Stomach (tissue), 9 donors: Measurements from ENCODE around the gene HS6ST2. TPM values are rescaled to one million over a fixed set of nuclear protein-coding genes. Genes with fewer than 3 reads are reported as not detected.

Source experiments
- DNase-seq, 2 donors: peaks; one replicate each; pipeline versions ENCODE4 v3.0.0 to v3.0.0-alpha.2; 2013 to 2019
- H3K27ac ChIP-seq, 5 donors: fragments of 200-600 bp in 4 of 5; sonication (generic) in 4 of 5; one replicate each; pipeline ENCODE4 v1.5.1; 2013 to 2019; ENCODE audit warnings: mild to moderate bottlenecking in 1 of 5, moderate library complexity in 1 of 5
- H3K27me3 ChIP-seq, 3 donors: fragments of 200-600 bp; sonication (generic); one replicate each; pipeline ENCODE4 v1.5.1; 2017 to 2019; ENCODE audit warnings: mixed run types in 1 of 3
- H3K36me3 ChIP-seq, 4 donors: fragments of 200-600 bp; sonication (generic); 1 replicate in 3 of 4; 2 replicates in 1 of 4; pipeline ENCODE4 v1.5.1; 2016 to 2019
- H3K4me1 ChIP-seq, 4 donors: fragments of 200-600 bp; sonication (generic); one replicate each; pipeline ENCODE4 v1.5.1; 2016 to 2019
- H3K4me3 ChIP-seq, 4 donors: fragments of 200-600 bp; sonication (generic) in 3 of 4; one replicate each; pipeline ENCODE4 v1.5.1; 2016 to 2019; ENCODE audit warnings: mild to moderate bottlenecking in 1 of 4
- H3K9me3 ChIP-seq, 4 donors: fragments of 200-600 bp; sonication (generic); one replicate each; pipeline ENCODE4 v1.5.1; 2016 to 2019
- EP300 ChIP-seq: sonication (generic); formaldehyde crosslinking; IDR thresholded peaks from one replicate; pipeline ENCODE4 v1.6.1; 2017; ENCODE audit warnings: antibody characterized with exemption
- POLR2A ChIP-seq, 4 donors: fragments of 450-650 bp; IDR thresholded peaks; one replicate each; pipeline ENCODE4 v1.6.1; 2016; ENCODE audit warnings: antibody characterized with exemption in 4 of 4, control low read depth in 2 of 4, mild to moderate bottlenecking in 1 of 4, moderate library complexity in 1 of 4
- POLR2AphosphoS5 ChIP-seq, 3 donors: sonication (generic); formaldehyde crosslinking; IDR thresholded peaks; one replicate each; pipeline ENCODE4 v1.6.1; 2016; ENCODE audit warnings: antibody characterized with exemption in 3 of 3
- WGBS, 5 donors: extraction: QIAGEN DNeasy Blood & Tissue Kit in 3 of 5; methylation state at CpG; one replicate each; pipeline versions ENCODE4 v1.1.5 to v1.1.7; 2013 to 2018; 5-methylcytosine and 5-hydroxymethylcytosine counted together
- intact Hi-C: fragments of 100-400 bp; cut with DNase I; formaldehyde crosslinking; loops from one replicate; pipeline ENCODE4 v1.15.1; 2023; ENCODE audit warnings: low total_unique reads
- polyA plus RNA-seq, 3 donors: library from polyadenylated mRNA; stranded (reverse); fragments of 200-250 nt; gene quantifications; one replicate each; pipeline ENCODE4 v1.2.3, GENCODE V29; 2013
- total RNA-seq, 5 donors: library from RNA; depleted of rRNA; stranded (reverse); fragments of >200 nt; gene quantifications; one replicate each; pipeline versions ENCODE4 v1.1.0 to v1.2.3, GENCODE V29; 2014 to 2016
- TF ChIP-seq, protein P1 (sequence below), 7 experiments: fragments of 450-650 bp in 4 of 7; fragments of 200-600 bp in 3 of 7; sonication (generic) in 3 of 7; IDR thresholded peaks; one replicate each; pipeline ENCODE4 v1.5.1; 2016 to 2019; ENCODE audit warnings: antibody characterized with exemption in 7 of 7, control low read depth in 2 of 7, mild to moderate bottlenecking in 1 of 7
- donor health status: healthy with polysubstance abuse.
- donor health status: Bipolar disorder and iron deficiency.
- donor health status: healthy.

HS6ST2 gene
- total and polyA plus RNA-seq, 8 donors, result 0.25 to 4.0 (median 0.89) TPM; not detected in 1

DNA sequence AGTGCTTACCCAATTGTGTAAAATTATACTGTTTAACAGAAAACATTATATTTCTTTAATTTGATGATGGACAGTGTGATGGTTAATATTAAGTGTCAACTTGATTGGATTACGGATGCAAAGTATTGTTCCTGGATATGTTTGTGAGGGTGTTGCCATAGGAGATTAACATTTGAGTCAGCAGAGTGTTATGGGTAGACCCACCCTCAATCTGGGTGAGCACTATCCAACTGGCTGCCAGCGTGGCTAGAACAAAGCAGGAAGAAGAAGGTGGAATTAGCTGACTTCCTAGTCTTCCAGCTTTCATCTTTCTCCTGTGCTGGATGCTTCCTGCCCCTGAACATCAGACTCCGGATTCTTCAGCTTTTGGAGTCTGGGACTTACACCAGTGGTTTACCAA lies 42.1 kb downstream of the HS6ST2 start:
- H3K4me1 ChIP-seq, result no peaks in the 10 kb centered on the region
- intact Hi-C loops, result no loop called here
- no peaks in the 10 kb centered on the region for H3K36me3 ChIP-seq
- H3K4me3 ChIP-seq, result no peak overlapping the region
- H3K9me3 ChIP-seq, result peaks cover 0 to 19% (median 3%) of the 10 kb centered on the region in 4 donors
- DNase-seq, result no peak
- no peak overlapping the region for H3K27ac ChIP-seq
- peaks cover 0 to 7% (median 0%) of the 10 kb centered on the region in 3 donors for H3K27me3 ChIP-seq
- TF ChIP-seq POLR2A (IDR thresholded peaks at IDR 0.05), result no peak
- no peak for TF ChIP-seq EP300
- TF ChIP-seq, protein P1, sequence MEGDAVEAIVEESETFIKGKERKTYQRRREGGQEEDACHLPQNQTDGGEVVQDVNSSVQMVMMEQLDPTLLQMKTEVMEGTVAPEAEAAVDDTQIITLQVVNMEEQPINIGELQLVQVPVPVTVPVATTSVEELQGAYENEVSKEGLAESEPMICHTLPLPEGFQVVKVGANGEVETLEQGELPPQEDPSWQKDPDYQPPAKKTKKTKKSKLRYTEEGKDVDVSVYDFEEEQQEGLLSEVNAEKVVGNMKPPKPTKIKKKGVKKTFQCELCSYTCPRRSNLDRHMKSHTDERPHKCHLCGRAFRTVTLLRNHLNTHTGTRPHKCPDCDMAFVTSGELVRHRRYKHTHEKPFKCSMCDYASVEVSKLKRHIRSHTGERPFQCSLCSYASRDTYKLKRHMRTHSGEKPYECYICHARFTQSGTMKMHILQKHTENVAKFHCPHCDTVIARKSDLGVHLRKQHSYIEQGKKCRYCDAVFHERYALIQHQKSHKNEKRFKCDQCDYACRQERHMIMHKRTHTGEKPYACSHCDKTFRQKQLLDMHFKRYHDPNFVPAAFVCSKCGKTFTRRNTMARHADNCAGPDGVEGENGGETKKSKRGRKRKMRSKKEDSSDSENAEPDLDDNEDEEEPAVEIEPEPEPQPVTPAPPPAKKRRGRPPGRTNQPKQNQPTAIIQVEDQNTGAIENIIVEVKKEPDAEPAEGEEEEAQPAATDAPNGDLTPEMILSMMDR (IDR thresholded peaks at IDR 0.05), result no peak
- no peak for TF ChIP-seq POLR2AphosphoS5 (IDR thresholded peaks at IDR 0.05)
- WGBS, 5 donors, result 66 to 94% (median 77%) methylated on average over 2 to 3 of the region's 3 CpGs

- Histone ChIP-seq H3K4me3 (no peak overlapping the region), H3K9me3 (peaks cover 0 to 19% (median 3%) of the 10 kb centered on the region in 4 donors), H3K27me3 (no peaks in the 10 kb centered on the region), H3K4me1 (no peaks in the 10 kb centered on the region), H3K36me3 (no peaks in the 10 kb centered on the region), H3K27ac (no peak overlapping the region)
- 69 to 79% (median 72%) methylated on average over 4 of the region's 4 CpGs for WGBS, 5 donors
- intact Hi-C loops, result no loop called here
- TF ChIP-seq POLR2A (IDR thresholded peaks at IDR 0.05) (no peak), POLR2AphosphoS5 (IDR thresholded peaks at IDR 0.05) (no peak), EP300 (no peak)
- TF ChIP-seq, protein P1 (IDR thresholded peaks at IDR 0.05), result no peak
- DNase-seq, result no peak
Observed at GRCh38 chrX:132909643-132910042, 48.8 kb downstream of the HS6ST2 start.

GRCh38 chrX:132908891-132909290 lies 49.5 kb downstream of the HS6ST2 start:
- no peaks in the 10 kb centered on the region for H3K36me3 ChIP-seq
- TF ChIP-seq EP300, result no peak
- TF ChIP-seq, protein P1 (IDR thresholded peaks at IDR 0.05), result no peak
- TF ChIP-seq POLR2AphosphoS5 (IDR thresholded peaks at IDR 0.05), result no peak
- no peak for TF ChIP-seq POLR2A (IDR thresholded peaks at IDR 0.05)
- DNase-seq, result no peak
- peaks cover 0 to 19% (median 3%) of the 10 kb centered on the region in 4 donors for H3K9me3 ChIP-seq
- H3K27ac ChIP-seq, result no peak overlapping the region
- H3K4me1 ChIP-seq, result no peaks in the 10 kb centered on the region
- intact Hi-C loops, result no loop called here
- no peaks in the 10 kb centered on the region for H3K27me3 ChIP-seq
- no peak overlapping the region for H3K4me3 ChIP-seq

DNA sequence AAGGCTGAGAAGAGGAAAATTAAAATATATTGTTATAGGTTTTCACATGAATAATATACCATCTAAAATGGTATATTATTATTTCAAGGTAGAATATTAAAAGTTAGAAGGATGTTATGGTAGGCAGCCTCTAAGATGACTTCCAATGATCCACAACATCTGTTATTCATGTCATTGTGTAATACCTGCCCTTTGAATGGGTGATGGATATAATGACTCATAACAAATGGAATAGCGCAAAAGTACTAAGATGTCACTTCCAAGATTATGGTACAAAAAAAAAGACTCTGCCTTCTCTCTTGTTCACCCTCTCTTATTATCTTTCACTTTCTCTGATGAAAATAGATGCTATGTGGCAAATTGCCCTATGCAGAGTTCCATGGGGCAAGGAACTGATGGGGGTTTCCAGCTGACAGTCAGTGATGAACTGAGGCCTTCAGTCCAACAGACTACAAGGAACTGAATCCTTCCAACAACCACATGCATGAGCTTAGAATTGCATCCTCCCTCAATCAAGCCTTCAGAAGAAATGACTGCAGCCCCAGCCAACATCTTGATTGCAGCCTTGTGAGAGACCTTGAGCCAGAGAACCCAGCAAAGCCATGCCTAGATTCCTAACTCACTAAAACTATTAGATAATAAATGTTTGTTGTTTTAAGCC lies 57.7 kb downstream of the HS6ST2 start:
- no peak for DNase-seq
- no peaks in the 10 kb centered on the region for H3K4me1 ChIP-seq
- H3K9me3 ChIP-seq, result no peaks in the 10 kb centered on the region
- no peak overlapping the region for H3K27ac ChIP-seq
- no peaks in the 10 kb centered on the region for H3K36me3 ChIP-seq
- no peak overlapping the region for H3K4me3 ChIP-seq
- no peaks in the 10 kb centered on the region for H3K27me3 ChIP-seq
- WGBS, 5 donors, result 95 to 100% (median 97%) methylated on average over 1 of the region's 1 CpG
- intact Hi-C loops, result no loop called here
- TF ChIP-seq, protein P1 (IDR thresholded peaks at IDR 0.05), result no peak
- TF ChIP-seq POLR2A (IDR thresholded peaks at IDR 0.05), result no peak
- TF ChIP-seq POLR2AphosphoS5 (IDR thresholded peaks at IDR 0.05), result no peak
- TF ChIP-seq EP300, result no peak
